ENCODE data around the gene FKRP. TPM values are rescaled to one million over a fixed set of nuclear protein-coding genes. Genes with fewer than 3 reads are reported as not detected.
A peak's percentile ranks its signal among the peaks of the same experiment; 100 is the strongest.

FKRP gene
- total RNA-seq, 1 experiment from 2014 or later = 10.6 TPM

- peaks cover 27% of the 10 kb centered on the region for H3K4me1 ChIP-seq (replicated peaks; ENCODE audit: insufficient read depth)
- DNase-seq = no peak
- peak overlapping the region; percentile 76 for H3K4me3 ChIP-seq
- no peaks in the 10 kb centered on the region for H3K9me3 ChIP-seq (ENCODE audit: insufficient read depth, low read depth)
- H3K9me2 ChIP-seq (ENCODE audit: insufficient read depth) = no peaks in the 10 kb centered on the region
- intact Hi-C loops (cut with micrococcal nuclease; ENCODE audit: unreplicated experiment) = loop anchor here (1.0 kb wide), 1 partner anchor 15 kb away; no protein-coding TSS in a partner anchor
- no peak overlapping the region for H3K27ac ChIP-seq
- H4K20me1 ChIP-seq (ENCODE audit: insufficient read depth) = 0 out of 2 replicates have a peak, but pooled peaks cover 4% of the 10 kb centered on the region
- ChIA-PET POLR2A (ENCODE audit: unreplicated experiment) (interaction anchor here (0.6 to 0.7 kb wide), 2 partner anchors 72 to 110 kb away, joined by 4 to 5 read pairs; partner anchors contain the start of gene SLC1A5), CTCF (interaction anchor here (0.6 to 0.7 kb wide), 3 partner anchors 12 to 174 kb away, joined by 3 to 11 read pairs (median 3); no protein-coding TSS in a partner anchor)
- peak overlapping the region; percentile 98 for H3K4me2 ChIP-seq
- TF ChIP-seq CTCF (conservative IDR thresholded peaks at IDR 0.05) (no peak), EZH2 (IDR thresholded peaks at IDR 0.05; ENCODE audit: low read depth) (no peak)
- no peaks in the 10 kb centered on the region; the same call in 1 of the 2 replicates for H3K36me3 ChIP-seq (ENCODE audit: low read depth)
- H2AFZ ChIP-seq = peak overlapping the region; percentile 86
- H3F3A ChIP-seq (ENCODE audit: insufficient read depth, low read depth) = peaks cover 51% of the 10 kb centered on the region; the same call in 1 of the 2 replicates
- no peaks in the 10 kb centered on the region for H3K27me3 ChIP-seq (ENCODE audit: insufficient read depth, low read depth)
- TSS peak; percentile 34 for BruUV-seq (replicated peaks)
- peaks cover 40% of the 10 kb centered on the region for H3K79me2 ChIP-seq (ENCODE audit: low read depth)
Observed at GRCh38 chr19:46716672-46717033, 29.2 kb upstream of the FKRP start.

- no peaks in the 10 kb centered on the region; the same call in 1 of the 2 replicates for H3K36me3 ChIP-seq (ENCODE audit: low read depth)
- CTCF ChIA-PET = interaction anchor here (0.6 to 0.7 kb wide), 3 partner anchors 12 to 174 kb away, joined by 3 to 11 read pairs (median 3); no protein-coding TSS in a partner anchor
Observed at GRCh38 chr19:46717034-46717715, 28.7 kb upstream of the FKRP start, which contains the start of gene PRKD2. PRKD2 (minus strand) TSS chr19:46717114; CDS start chr19:46716370, 744 bp downstream.

More at GRCh38 chr19:46717034-46717715, 28.7 kb upstream of the FKRP start, which contains the start of gene PRKD2:
- Histone ChIP-seq H3K4me3 (peak within 1 kb of the TSS; percentile 76), H3K79me2 (ENCODE audit: low read depth) (peaks cover 36% of the 10 kb centered on the region), H3K9me2 (ENCODE audit: insufficient read depth) (no peaks in the 10 kb centered on the region), H3F3A (ENCODE audit: insufficient read depth, low read depth) (peaks cover 47% of the 10 kb centered on the region; the same call in 1 of the 2 replicates), H4K20me1 (ENCODE audit: insufficient read depth) (0 out of 2 replicates have a peak, but pooled peaks cover 4% of the 10 kb centered on the region), H3K27ac (0 out of 2 replicates have a peak within 1 kb of the TSS, but pooled peaks have one; percentile 69), H3K9me3 (ENCODE audit: insufficient read depth, low read depth) (no peaks in the 10 kb centered on the region), H3K4me1 (replicated peaks; ENCODE audit: insufficient read depth) (peaks cover 27% of the 10 kb centered on the region), H3K27me3 (ENCODE audit: insufficient read depth, low read depth) (no peaks in the 10 kb centered on the region), H2AFZ (peak within 1 kb of the TSS; percentile 86), H3K4me2 (peak within 1 kb of the TSS; percentile 98)
- intact Hi-C loops (cut with micrococcal nuclease; ENCODE audit: unreplicated experiment) = loop anchor here (1.0 kb wide), 1 partner anchor 14 kb away; no protein-coding TSS in a partner anchor
- TF ChIP-seq CTCF (conservative IDR thresholded peaks at IDR 0.05) = no peak
- TF ChIP-seq EZH2 (IDR thresholded peaks at IDR 0.05; ENCODE audit: low read depth) = no peak
- no TSS peak for BruUV-seq (replicated peaks)
- DNase-seq = peak; percentile 66 to 87
- POLR2A ChIA-PET (ENCODE audit: unreplicated experiment) = interaction anchor here (0.6 to 0.7 kb wide), 2 partner anchors 71 to 110 kb away, joined by 4 to 5 read pairs; partner anchors contain the start of gene SLC1A5

All from PC-9 (cell line).